GM21737 (cell line): ENCODE data around the gene ACSS3.
"Not testable (repeated sequence)": the region's sequence is repeated elsewhere in the genome, so short reads cannot be mapped to it uniquely, and the experiment has no call there.

ENCODE experiments used
- ATAC-seq: cut with Tn5 transposase; IDR thresholded peaks from one replicate; pipeline ENCODE4 v1.9.1; 2021; ENCODE audit warnings: mild to moderate bottlenecking, moderate library complexity; ENCODE audit not compliant: unreplicated experiment

ACSS3 gene

DNA sequence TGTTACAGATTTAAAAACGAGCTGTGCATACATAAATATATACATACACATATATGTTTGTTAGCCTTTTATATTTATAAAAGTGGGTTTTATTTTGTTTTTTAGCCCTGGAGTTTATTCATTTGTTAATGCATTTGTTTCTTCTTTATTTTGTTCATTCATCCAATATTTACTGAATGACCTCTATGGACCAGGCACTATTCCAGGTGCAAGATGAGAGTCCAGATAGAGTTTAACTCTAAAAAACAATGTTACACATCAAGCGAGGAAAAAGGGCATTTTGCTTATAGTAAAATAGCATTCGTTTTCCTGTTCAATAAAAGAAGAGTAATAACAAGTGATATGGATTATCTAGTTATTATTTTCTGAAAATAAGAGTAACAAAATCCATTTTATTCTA, 14.2 kb downstream of the ACSS3 start:
- no peak for ATAC-seq

DNA sequence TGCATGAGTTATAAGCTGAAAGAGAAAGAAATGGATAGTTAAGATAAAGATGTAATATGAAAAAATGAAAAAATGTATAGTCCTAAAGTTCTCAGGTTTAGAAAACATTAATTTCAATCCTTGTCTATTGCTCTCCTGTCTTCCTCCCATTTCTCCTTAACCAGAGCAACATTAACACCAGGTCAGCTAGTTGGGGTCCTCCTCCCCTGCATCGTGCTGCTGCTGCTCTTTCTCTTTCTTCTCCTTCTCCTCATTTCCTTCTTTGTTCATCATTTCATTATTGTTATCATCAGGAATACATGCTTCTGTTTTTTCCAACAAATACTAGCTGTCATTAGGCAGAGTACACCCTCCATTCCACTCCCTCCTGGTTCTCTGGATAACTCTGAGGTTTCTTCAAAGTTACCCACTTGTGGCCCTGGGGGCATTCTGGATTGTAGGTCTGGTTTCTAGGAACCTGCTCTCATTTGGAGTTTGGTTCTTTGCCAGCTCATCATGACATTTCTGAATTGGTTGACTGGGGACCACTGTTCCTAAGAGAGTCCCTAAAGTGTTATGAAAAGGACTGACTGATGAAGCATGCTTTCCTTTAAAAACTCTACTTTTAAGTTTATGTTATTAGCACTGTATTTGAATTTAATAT, 17.0 kb downstream of the ACSS3 start:
- ATAC-seq: no peak

DNA sequence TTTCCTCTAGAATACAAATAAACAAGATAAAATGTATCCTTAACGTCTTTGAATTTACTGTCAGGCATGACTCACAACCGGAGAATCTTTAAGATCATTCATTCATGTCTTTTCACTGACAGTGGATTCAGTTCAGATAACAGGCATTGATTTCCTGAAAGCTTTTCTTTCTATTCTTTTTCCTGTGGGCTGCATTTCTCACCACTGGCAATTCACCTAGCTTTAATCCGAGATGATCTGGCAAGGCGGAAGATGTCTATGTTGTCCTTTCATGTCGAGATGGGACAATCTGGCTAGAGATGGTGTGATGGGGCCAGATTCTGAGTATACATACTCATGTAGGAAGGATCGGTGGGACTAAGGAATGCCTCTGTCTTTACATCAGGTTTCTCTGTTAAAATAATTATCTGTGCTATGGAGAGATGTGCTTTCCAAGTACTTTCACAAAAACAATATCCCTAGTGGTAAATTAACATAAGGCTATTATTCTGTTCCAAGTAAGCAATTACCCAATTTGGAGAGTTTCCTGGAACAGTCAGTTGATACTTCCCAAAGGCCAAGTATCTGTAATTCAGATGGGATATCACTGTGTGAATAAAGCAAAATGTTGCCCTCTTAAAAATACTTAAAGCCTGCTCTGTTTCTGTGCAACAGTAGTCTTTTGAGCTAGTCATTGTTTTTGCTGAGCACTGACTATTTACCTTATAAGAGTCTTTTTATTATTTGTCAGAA, 17.8 kb downstream of the ACSS3 start:
- ATAC-seq: no peak

DNA sequence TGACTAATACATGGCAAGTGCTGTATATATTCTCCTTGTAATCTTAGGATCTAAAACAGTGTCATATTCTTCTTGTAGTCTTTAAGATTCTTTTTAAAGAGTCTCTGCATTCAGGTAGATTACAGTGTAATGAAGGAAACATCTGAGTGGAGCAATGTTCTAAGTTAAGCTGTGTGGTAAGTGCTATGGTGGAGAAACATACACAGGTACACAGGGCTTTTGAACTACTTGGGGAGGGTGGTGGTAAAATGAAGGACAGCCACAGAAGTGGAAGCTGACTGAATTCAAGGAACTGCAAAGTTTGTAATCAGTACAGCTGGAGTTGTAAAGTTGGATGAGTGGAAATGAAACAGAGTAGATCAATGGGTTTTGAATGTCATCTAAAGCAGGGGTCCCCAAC, 27.8 kb downstream of the ACSS3 start:
- no peak for ATAC-seq

DNA sequence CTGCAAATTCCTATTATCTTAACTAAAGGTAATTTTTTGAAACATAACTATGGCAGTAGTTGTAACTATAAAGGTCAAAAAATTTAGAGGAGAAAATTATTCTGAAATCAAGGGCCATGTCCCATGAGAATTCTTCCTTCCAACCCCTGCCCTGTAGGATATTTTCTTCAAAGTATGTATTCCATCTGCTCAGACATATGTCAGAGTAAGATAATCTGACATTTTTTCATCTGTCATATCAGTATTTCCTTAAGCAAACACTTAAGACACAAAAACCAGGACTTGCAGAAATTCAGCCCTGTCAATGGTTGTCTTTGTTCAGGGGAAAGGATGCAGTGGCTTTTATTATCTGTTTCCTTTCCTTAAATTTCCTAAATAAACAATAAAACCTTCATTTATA, 36.3 kb downstream of the ACSS3 start:
- ATAC-seq: no peak

DNA sequence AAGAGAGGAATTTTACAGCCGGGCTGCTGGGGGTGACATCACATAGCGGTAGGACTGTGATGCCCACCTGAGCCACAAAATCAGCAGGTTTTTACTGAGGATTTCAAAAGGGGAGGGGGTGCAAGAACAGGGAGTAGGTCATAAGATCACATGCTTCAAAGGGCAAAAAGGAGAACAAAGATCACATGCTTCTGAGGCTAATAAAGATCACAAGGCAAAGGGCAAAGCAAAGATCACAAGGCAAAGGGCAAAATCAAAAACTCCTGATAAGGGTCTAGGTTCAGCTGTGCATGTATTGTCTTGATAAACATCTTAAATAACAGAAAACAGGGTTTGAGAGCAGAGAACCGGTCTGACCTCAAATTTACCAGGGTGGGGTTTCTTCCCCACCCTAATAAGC, 41.2 kb downstream of the ACSS3 start:
- not testable (repeated sequence) for ATAC-seq

DNA sequence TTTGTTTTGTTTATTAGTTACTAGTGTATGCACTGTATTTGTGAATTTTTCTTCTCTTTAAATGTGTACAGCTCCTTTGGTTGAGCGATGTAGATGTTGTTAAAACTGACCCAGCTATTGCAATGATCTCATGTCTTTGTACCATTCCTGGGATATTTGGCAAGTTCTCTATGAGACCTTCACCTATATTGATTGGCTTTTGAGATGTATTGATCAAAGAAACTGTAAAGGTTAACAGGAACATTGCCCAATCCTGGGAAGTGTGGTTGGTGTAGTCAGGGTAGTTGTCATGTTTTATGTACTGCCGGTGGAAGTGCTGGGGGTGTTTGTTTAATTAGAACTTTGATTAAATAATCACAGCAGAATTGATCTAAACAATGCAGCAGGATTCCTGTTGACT, 43.1 kb downstream of the ACSS3 start:
- no peak for ATAC-seq

DNA sequence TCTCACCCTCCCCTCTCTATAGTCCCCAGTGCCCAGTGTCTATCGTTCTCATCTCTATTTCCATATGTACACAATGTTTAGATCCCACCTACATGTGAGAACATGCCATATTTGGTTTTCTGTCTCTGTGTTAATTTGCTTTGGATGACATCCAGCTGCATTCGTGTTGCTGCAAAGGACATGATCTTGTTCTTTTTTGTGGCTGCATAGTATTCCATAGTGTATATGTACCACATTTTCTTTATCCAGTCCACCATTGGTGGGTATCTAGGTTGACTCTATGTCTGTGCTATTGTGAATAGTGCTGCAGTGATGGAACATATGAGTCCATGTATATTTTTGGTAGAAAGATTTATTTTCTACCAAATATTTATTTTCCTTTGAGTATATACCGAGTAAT, 45.7 kb downstream of the ACSS3 start:
- no peak for ATAC-seq

DNA sequence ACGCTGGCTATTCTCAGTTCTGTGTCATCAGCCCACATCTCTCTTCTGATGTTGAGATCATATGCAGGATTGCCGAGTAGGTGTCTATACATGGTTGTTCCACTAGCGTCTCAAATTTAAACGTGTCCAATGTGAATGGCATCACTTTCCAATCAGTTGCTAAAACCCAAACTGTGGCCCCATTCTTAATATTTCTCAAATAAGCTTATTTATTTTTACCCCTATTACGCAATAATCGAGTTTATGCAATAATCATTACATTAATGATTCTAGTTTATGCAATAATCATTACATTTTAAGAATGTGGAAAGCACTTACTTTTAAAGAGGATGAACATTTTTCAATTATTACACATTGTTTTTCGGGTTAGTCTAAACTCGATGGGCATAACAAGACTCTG, 47.8 kb downstream of the ACSS3 start:
- ATAC-seq: no peak

DNA sequence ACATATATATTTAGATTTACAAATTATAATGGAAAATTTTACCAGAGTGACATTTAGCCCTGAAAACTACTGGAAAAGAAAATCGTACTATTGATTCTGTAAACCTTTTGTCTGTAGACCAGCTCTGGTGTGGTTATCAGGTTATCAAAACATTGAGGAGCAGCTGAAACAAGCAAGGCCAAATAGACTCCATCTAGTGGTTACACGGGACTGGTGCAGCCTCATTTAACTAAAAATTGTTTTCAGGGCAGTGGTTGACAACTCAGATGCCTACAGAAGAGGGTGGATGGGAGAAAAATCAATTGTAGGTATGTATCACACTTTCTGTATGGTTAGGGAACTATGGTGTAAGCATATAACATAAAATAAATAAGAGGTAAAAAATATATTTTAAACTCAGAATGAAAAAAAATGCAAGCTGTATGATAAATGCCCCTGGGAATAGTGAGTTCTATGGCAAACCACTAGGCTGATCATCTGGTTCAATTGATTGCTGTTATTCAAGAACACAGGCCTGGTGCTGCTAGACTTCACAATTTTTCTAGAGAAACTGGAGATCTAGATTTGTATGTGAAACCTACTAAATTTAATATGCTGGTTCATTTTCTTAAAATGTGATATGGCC, 51.2 kb downstream of the ACSS3 start:
- ATAC-seq: peak; percentile 95

DNA sequence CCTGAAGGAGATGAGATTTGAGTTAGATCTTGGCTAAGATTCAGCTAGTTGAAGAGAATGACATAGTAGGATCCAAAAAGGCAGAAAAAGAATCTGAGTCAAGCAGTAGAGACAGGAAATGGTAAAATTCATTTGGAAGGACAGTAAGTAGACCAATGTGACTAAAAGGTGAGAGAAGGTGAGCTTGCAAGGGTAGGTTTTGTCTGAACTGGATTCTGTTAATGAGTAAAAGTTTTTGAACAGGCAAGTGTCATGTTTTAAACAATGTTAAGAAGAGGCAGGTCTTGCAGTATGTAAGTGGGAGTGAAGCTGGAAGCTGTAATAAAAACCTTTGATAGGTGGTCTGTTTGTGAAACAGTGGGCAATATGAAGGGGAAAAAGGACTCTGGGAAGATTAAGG, 58.6 kb downstream of the ACSS3 start:
- no peak for ATAC-seq

DNA sequence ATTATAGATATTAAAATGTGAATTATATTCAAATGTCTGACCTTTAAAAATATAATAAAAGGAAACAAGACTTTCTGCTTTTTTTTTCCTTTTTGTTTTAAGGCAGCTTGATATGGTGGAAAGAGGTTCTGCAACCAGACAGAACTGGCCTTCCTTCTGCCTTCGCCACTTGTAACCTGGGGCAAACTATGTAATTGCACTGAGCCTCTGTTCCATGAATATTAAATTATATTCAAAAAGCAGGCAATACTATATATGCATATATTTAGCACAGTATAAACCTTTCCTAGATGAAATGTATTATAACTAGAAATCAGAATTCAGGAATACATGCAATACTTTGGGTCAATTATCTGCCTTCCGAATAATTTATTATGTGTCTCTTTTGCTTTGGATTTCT, 59.9 kb downstream of the ACSS3 start:
- ATAC-seq: no peak

DNA sequence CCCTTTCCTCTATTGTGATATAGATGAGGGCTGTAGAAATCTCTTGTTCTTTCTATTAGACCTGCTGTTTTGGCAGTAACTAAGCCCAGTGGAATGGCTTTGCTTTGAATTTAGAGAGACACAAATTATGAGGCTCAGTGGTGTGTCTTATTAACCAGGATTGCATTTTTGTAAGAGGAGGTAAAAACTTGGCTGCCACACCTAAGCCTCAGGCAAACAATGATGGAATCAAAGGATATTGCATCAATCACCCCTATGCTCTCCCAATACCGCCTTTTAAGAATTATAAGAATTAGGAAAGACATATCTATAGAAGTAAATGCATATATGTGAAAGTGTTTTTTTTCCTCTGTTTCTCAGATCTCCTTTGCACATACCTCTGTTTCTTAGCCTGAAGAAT, 63.3 kb downstream of the ACSS3 start:
- no peak for ATAC-seq

DNA sequence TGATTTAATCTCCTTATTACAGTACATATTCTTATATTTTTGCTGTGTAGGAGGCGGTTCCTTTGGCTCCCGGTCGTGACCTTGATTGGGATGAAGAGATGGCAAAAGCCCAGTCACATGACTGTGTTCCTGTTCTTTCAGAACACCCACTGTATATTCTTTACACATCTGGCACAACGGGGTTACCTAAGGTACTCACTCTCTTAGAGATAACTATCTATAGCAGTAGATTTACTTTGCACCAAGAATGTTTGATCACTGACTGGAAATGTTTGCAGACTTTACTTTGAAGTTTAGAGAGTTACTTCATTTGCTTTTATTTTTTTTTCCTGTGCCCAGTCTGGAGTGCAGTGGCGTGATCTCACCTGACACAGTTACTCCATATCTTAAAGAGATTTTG, 65.2 kb downstream of the ACSS3 start:
- no peak for ATAC-seq

DNA sequence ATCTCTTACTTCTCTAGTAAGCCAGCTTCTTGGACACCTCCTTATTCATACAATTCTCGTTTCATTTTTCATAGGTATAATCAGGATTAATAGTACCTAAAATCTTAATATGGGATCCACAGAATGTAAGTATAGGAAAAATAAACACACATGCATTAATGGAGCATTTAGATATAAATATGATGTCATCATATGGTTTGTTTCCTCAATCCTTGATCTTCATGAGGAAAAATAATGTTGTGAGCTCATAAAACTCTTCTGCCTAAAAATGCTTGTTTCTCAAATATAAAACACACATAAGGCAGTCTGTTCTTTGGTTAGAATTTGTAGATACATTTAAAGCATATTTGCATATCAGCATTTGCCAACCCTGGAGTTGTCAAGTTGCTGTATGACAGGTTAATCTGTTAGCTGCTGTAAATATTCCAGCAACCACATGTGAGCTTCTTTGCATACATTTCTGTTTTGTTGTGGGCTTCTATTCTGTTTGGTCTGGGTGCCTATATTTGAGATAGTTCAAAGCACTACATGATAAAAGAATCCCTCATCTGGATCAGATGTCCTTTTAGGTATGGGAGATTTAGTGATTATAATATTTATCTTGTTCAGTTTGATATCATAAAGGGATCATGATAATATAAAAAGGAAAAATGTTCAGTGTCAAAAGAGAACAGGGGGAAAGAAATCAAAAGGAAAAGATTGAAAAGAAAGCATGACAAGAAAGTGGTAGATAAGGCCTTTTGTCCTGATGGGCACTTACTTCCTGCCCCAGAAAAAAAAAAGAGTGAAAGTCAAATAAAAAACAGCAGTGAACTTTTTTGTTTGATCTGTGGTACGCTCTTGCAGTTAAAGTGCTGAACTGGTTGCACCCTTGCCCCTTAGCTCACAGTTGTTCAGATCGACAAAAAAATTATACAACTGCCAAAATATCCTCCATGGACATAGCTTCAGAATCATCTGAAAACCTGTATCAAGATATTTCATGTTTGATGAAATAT, 68.6 kb downstream of the ACSS3 start:
- ATAC-seq: no peak

DNA sequence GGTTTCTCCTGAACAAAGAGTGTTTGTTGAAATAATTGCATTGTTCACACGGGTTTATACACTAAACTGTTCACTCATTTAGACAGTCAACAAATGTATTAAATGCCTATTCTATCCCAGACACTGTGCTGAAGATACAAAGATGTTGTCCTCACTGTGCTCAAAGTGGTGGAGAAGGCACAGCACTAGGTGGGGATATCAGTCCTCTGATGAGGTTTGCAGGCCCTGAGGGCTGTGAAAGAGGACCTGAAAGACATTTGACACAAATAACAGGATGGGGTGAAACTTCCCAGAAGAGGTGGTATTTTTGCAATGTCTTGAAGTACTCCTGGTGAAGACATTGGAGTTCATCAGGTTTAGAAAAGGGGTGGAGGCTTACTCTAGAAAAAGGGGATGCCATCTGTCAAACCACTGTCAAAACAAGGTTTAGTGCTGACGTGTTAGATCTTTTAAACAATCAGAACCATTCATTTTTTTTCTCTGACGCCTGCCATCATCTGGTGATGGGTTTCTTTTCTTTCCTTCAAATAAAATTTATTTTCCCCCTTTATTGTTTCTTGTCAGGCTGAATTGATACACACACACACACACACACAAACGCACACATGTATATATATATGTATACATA, 69.5 kb downstream of the ACSS3 start:
- ATAC-seq: no peak

DNA sequence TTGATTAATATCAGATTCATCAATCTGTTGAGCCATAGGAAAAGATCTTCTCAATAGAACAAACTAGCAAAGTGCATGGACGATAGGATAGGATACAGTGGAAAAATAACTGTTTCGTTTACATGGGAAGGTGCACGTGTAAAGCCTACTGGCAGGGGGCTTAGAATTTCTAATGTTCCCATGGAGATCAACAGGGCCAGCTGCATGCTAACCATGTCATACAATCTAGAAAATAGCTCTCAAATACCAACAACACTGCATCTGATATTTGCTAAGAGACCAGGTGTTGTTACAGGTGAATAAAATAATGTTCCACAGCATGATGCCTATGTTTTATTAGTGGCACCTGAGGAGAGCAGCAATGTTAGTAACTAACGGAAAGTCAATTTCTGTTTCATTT, 72.5 kb downstream of the ACSS3 start:
- ATAC-seq: no peak

DNA sequence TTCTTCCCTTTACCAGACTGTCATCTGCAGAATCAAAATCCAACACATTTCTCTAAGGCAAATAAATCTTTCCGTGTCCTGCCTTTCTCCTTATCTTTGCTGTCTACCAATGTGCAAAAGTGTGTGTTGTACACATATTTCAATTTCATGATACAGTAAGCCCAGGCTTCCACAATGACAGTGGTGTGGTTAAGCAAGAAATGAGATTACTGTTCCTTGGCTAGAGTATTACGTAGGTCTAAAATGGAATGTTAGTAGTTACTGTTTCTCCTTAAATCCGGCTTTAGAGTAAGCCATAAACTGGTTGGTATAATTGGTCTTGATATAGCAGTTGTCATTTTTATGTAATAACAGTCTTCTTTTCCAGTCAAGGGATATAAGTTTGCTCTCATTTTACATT, 82.0 kb downstream of the ACSS3 start:
- no peak for ATAC-seq

DNA sequence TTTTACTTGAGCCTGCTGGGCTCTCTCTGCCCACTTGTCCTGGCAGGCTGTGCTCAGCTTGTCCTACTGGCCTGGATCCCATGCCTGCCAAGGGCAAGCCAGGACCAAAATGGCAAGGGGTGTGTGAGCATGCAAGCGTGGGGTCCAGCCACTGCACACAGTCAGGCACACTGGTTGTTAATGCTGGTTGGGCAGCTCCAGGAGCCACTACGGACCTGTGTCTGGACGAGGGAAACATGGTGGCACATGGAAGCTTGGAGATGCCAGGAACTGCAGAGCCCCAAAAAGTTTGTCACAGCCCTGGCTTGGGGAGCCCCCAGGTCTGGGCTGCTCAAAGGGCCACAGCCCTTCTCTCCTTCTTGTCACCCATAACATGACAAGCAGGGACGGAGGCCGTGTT, 83.8 kb downstream of the ACSS3 start:
- ATAC-seq: no peak

DNA sequence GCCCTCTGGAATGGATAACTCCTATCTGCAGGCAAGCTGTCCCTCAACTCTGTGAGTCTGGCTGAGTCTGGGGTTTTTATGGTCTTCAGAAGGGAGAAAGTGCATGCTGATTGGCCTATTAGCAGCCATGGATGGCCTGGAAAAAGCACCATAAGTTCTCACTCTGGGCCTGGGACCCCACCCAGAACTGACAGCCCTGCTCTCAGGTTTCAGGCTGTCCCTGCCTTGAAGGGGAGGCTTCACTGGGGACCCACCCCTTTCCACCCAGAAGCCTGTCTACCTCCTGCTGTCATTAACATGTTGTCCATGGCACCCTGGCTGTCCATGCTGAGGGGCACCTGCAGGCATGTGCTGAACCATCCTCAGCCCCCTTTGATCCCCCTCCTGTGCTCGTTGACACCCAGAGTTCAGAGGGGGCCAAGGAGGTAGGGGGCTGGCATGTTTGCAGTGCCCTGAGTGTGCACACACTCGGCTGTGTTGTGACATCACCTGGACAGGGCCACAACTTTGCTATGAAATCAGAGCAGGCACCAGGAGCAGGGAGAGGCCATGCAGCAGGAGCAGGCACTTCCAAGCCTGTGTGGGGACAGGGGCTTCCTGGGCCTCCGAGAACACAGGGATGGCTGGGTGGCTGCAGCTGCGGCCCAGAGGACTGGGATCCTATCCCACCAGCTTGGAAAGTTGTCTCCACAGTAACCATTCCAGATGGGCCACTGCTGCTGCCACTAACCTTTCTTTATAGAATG, 84.7 kb downstream of the ACSS3 start:
- no peak for ATAC-seq
